Erythroblast (primary cell): Measurements from ENCODE around the gene NES.

Experiments
- GATA1 ChIP-seq: IDR thresholded peaks from 2 replicates; pipeline ENCODE4 v1.6.1; 2011; ENCODE audit warnings: low read depth, mild to moderate bottlenecking, control low read depth, low read length, moderate library complexity
- POLR2A ChIP-seq: IDR thresholded peaks from 2 replicates; pipeline ENCODE4 v1.6.1; 2011; ENCODE audit warnings: mild to moderate bottlenecking, low read length

DNA sequence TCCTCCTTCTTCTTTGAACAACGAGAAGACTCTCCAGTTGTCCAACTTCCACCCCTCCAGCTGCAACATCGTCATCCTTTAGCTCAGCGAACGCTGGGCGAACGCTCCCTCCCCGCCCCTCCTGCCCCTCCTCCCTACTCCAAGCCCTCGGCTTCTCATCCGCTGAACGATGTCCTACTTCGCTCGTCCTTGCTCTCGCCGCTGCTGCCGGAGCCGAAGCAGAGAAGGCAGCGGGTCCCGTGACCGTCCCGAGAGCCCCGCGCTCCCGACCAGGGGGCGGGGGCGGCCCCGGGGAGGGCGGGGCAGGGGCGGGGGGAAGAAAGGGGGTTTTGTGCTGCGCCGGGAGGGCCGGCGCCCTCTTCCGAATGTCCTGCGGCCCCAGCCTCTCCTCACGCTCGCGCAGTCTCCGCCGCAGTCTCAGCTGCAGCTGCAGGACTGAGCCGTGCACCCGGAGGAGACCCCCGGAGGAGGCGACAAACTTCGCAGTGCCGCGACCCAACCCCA lies 35.4 kb downstream of the NES start, which contains the start of gene BCAN:
- TF ChIP-seq POLR2A, result no peak
- TF ChIP-seq GATA1, result no peak
